ENCODE measurements around the gene ATN1. TPM values are rescaled to one million over a fixed set of nuclear protein-coding genes. Genes with fewer than 3 reads are reported as not detected.
A peak's percentile ranks its signal among the peaks of the same experiment; 100 is the strongest.
"Not testable (repeated sequence)": the region's sequence is repeated elsewhere in the genome, so short reads cannot be mapped to it uniquely, and the experiment has no call there.

ATN1 gene
- total RNA-seq, 4 donors from 2014 or later: 59.1 to 160 (median 112) TPM

GRCh38 chr12:6890789-6891645 is 36.7 kb upstream of the ATN1 start:
- Histone ChIP-seq H3K36me3 (no peaks in the 10 kb centered on the region), H3K27ac (peak overlapping the region; percentile 89 to 97 (median 92)), H3K9me3 (no peaks in the 10 kb centered on the region), H3K27me3 (no peaks in the 10 kb centered on the region), H3K4me1 (peaks cover 3 to 21% (median 16%) of the 10 kb centered on the region in 4 donors), H3K4me3 (peak overlapping the region; percentile 28 to 60 (median 49))
- WGBS, 2 donors (ENCODE audit: low coverage in 1 of 2): 3% methylated on average over 11 to 41 of the region's 68 CpGs
- peak; percentile 99 for DNase-seq
- intact Hi-C loops (cut with DNase I; ENCODE audit: low total_unique reads): no loop called here
- TF ChIP-seq POLR2A (IDR thresholded peaks at IDR 0.05): peak; percentile 54
- TF ChIP-seq CTCF (IDR thresholded peaks at IDR 0.05): peak; percentile 77 to 95 (median 81)
- no peak for TF ChIP-seq EP300 (IDR thresholded peaks at IDR 0.05; ENCODE audit: low read depth)
- TF ChIP-seq POLR2AphosphoS5 (IDR thresholded peaks at IDR 0.05): peak; percentile 69 to 82 (median 79)
- in situ Hi-C loops (cut with MboI; ENCODE audit: low pct_ligation_motif_present in 1 of 4, low pct_unique_long_range_greater_than_20kb in 1 of 4, low sequenced_read_pairs in 3 of 4): no loop called here

GRCh38 chr12:6891646-6892001 is 36.1 kb upstream of the ATN1 start:
- Histone ChIP-seq H3K4me3 (peak overlapping the region in 3 of 4 donors; percentile 44 to 60 (median 54)), H3K27me3 (no peaks in the 10 kb centered on the region), H3K4me1 (peaks cover 3 to 21% (median 16%) of the 10 kb centered on the region in 4 donors), H3K36me3 (no peaks in the 10 kb centered on the region), H3K27ac (peak overlapping the region; percentile 89 to 97 (median 92)), H3K9me3 (no peaks in the 10 kb centered on the region)
- no peak for DNase-seq
- intact Hi-C loops (cut with DNase I; ENCODE audit: low total_unique reads): no loop called here
- WGBS, 2 donors (ENCODE audit: low coverage in 1 of 2): 76 to 78% methylated on average over 4 to 5 of the region's 5 CpGs
- in situ Hi-C loops (cut with MboI; ENCODE audit: low pct_ligation_motif_present in 1 of 4, low pct_unique_long_range_greater_than_20kb in 1 of 4, low sequenced_read_pairs in 3 of 4): no loop called here
- TF ChIP-seq POLR2AphosphoS5 (IDR thresholded peaks at IDR 0.05) (no peak), CTCF (IDR thresholded peaks at IDR 0.05) (no peak), EP300 (IDR thresholded peaks at IDR 0.05; ENCODE audit: low read depth) (no peak), POLR2A (IDR thresholded peaks at IDR 0.05) (no peak)

DNA sequence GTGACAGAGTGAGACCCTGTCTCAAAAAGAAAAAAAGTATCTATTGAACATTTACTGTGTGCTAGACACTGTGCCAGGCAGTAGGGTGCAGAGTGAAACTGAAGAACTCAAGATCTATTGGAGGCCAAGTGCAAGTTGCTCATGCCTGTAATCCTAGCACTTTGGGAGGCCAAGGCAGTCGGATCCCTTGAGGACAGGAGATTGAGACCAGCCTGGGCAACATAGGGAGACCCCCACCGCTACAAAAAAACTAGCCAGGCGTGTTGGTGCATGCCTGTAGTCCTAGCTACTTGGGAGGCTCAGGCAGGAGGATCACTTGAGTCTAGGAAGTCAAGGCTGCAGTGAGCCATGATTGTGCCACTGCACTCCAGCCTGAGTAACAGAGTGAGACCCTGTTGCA is 35.1 kb upstream of the ATN1 start:
- 80 to 91% methylated on average over 1 to 3 of the region's 3 CpGs for WGBS, 2 donors (ENCODE audit: low coverage in 1 of 2)
- H3K27me3 ChIP-seq; intact Hi-C loops (cut with DNase I; ENCODE audit: low total_unique reads); in situ Hi-C loops (cut with MboI; ENCODE audit: low pct_ligation_motif_present in 1 of 4, low pct_unique_long_range_greater_than_20kb in 1 of 4, low sequenced_read_pairs in 3 of 4); DNase-seq; H3K4me3 ChIP-seq; H3K27ac ChIP-seq; H3K36me3 ChIP-seq; H3K9me3 ChIP-seq: not testable (repeated sequence)
- H3K4me1 ChIP-seq: peaks cover 3 to 15% (median 11%) of the 10 kb centered on the region in 4 donors

DNA sequence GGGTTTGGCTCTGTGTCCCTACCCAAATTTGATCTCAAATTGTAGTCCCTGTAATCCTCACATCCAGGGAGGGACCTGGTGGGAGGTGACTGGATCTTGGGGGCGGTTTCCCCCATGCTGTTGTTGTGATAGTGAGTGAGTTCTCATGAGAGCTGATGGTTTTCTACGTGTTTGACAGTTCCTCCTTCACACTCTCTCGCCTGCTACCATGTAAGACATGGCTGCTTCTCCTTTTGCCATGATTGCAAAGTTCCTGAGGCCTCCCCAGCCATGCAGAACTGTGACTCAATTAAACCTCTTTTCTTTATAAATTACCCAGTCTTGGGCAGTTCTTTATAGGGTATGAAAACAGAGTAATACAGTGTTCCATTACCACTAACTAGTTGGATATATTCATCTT is 33.4 kb upstream of the ATN1 start:
- no peak overlapping the region for H3K4me3 ChIP-seq
- intact Hi-C loops (cut with DNase I; ENCODE audit: low total_unique reads) (no loop called here), in situ Hi-C loops (cut with MboI; ENCODE audit: low pct_ligation_motif_present in 1 of 4, low pct_unique_long_range_greater_than_20kb in 1 of 4, low sequenced_read_pairs in 3 of 4) (no loop called here)
- WGBS, 2 donors (ENCODE audit: low coverage in 1 of 2): 78 to 100% methylated on average over 2 to 3 of the region's 3 CpGs
- no peaks in the 10 kb centered on the region for H3K36me3 ChIP-seq
- no peak for DNase-seq
- TF ChIP-seq POLR2AphosphoS5 (IDR thresholded peaks at IDR 0.05) (no peak), EP300 (IDR thresholded peaks at IDR 0.05; ENCODE audit: low read depth) (no peak), CTCF (IDR thresholded peaks at IDR 0.05) (no peak), POLR2A (IDR thresholded peaks at IDR 0.05) (no peak)
- H3K27me3 ChIP-seq: no peaks in the 10 kb centered on the region
- H3K27ac ChIP-seq: no peak overlapping the region
- H3K9me3 ChIP-seq: no peaks in the 10 kb centered on the region
- H3K4me1 ChIP-seq: peaks cover 3 to 15% (median 11%) of the 10 kb centered on the region in 4 donors

All from transverse colon (tissue), 4 donors.